Measurements from ENCODE around the gene COX7B2. TPM values are rescaled to one million over a fixed set of nuclear protein-coding genes. Genes with fewer than 3 reads are reported as not detected.

The COX7B2 gene
- total and polyA plus RNA-seq, 9 of the 15 experiments (the other 6 are each of a cell fraction or from before 2014, with no cell fraction given), result 0.33 to 3.5 (median 0.67) TPM; not detected in 3

DNA sequence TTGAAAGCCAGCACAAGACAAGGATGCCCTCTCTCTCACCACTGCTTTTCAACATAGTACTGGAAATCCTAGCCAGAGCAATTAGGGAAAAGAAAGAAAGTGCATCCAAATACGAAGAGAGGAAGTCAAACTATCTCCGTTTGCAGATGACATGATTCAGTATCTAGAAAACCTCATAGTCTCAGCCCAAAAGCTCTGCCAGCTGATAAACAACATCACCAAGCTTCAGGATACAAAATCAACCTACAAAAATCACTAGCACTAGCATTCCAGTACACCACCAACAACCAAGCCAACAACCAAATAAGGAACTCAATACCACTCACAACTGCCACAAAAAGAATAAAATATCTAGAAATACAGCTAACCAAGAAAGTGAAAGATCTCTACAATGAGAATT is 38.6 kb downstream of the COX7B2 start:
- ATAC-seq, result no peak
- H3K79me2 ChIP-seq (ENCODE audit: control insufficient read depth, insufficient read depth, low read length), result no peaks in the 10 kb centered on the region
- intact Hi-C loops (cut with micrococcal nuclease) (no loop called here), in situ Hi-C loops (cut with MboI) (no loop called here)
- no peak overlapping the region for H2AFZ ChIP-seq (ENCODE audit: low read depth, low read length)
- H3K9ac ChIP-seq (ENCODE audit: insufficient read depth in 1 of 2, low read depth in 2 of 2, low read length in 2 of 2), result no peak overlapping the region
- no peaks in the 10 kb centered on the region for H3K4me1 ChIP-seq (replicated peaks in 1 of 2; ENCODE audit: control insufficient read depth in 2 of 2, insufficient read depth in 2 of 2, low read length in 2 of 2)
- no peaks in the 10 kb centered on the region for H3K27me3 ChIP-seq (ENCODE audit: control insufficient read depth in 2 of 2, insufficient read depth in 2 of 2, low read length in 2 of 2)
- H3K4me3 ChIP-seq, result no peak overlapping the region
- ChIA-PET CTCF (ENCODE audit: low intra/inter-chr PET ratio) (no interaction called here), POLR2A (no interaction called here)
- no peaks in the 10 kb centered on the region for H3K9me3 ChIP-seq (replicated peaks; ENCODE audit: control insufficient read depth, insufficient read depth, low read depth, low read length)
- TF ChIP-seq TSC22D4 (tag; IDR thresholded peaks at IDR 0.05) (no peak), RFX1 (IDR thresholded peaks at IDR 0.05) (no peak), SRSF9 (IDR thresholded peaks at IDR 0.05; ENCODE audit: borderline replicate concordance, low read depth, low read length) (no peak), BRCA1 (IDR thresholded peaks at IDR 0.05) (no peak), BRCA1 (CRISPR knock-in tag; IDR thresholded peaks at IDR 0.05) (no peak), ZNF408 (CRISPR knock-in tag; IDR thresholded peaks at IDR 0.05; ENCODE audit: low read depth) (no peak), CHCHD3 (CRISPR knock-in tag; IDR thresholded peaks at IDR 0.05) (no peak)
- TF ChIP-seq, protein P1, sequence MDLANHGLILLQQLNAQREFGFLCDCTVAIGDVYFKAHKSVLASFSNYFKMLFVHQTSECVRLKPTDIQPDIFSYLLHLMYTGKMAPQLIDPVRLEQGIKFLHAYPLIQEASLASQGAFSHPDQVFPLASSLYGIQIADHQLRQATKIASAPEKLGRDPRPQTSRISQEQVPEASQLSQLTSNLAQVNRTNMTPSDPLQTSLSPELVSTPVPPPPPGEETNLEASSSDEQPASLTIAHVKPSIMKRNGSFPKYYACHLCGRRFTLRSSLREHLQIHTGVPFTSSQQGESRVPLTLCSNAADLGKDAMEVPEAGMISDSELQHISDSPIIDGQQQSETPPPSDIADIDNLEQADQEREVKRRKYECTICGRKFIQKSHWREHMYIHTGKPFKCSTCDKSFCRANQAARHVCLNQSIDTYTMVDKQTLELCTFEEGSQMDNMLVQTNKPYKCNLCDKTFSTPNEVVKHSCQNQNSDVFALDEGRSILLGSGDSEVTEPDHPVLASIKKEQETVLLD (IDR thresholded peaks at IDR 0.05), result no peak
- no peaks in the 10 kb centered on the region for H3K36me3 ChIP-seq (ENCODE audit: control insufficient read depth, insufficient read depth, low read length)
- no peak overlapping the region for H3K4me2 ChIP-seq (ENCODE audit: insufficient read depth, low read length)
- FAIRE-seq, result no peak
- H3K9me1 ChIP-seq (ENCODE audit: control insufficient read depth, insufficient read depth, low read length), result no peaks in the 10 kb centered on the region
- H3K27ac ChIP-seq (ENCODE audit: extremely low read depth, low read depth, low read length), result no peak overlapping the region
- WGBS (ENCODE audit: insufficient coverage, low coverage, missing lambda C conversion rate), result 8% methylated on average over 2 of the region's 2 CpGs
- H4K20me1 ChIP-seq (replicated peaks; ENCODE audit: control insufficient read depth, insufficient read depth, low read length), result no peaks in the 10 kb centered on the region
- BruUV-seq (replicated peaks), result no TSS peak
- no peak for DNase-seq (ENCODE audit: extremely low read depth in 1 of 4, low spot score in 3 of 4)
